HepG2 (cell line): ENCODE data around the gene MEGF6. TPM values are rescaled to one million over a fixed set of nuclear protein-coding genes. Genes with fewer than 3 reads are reported as not detected.

ENCODE experiments used
- ATAC-seq: fragments of 200-7000 bp; cut with Tn5 transposase; 3 replicates; pipeline ENCODE4 v1.9.1; 2020; ENCODE audit warnings: mild to moderate bottlenecking, moderate library complexity
- BruUV-seq: library from RNA; stranded (reverse); fragments of 400-500 nt; replicated peaks from 2 replicates; lab custom pipeline; 2021; lab: Mats Ljungman, UMichigan
- CTCF ChIA-PET: fragments of 300-600 bp; formaldehyde crosslinking; extraction: SDS; loops from one replicate; lab custom pipeline; 2021; ENCODE audit warnings: low total read pairs, inconsistent platforms, low intra/inter-chr PET ratio; lab: Yijun Ruan, JAX
- POLR2A ChIA-PET: fragments of 350-600 bp; sonication (Branson Sonifier 250); formaldehyde crosslinking; loops from one replicate; lab custom pipeline; 2020; ENCODE audit warnings: antibody characterized with exemption, inconsistent platforms; lab: Yijun Ruan, JAX
- DNase-seq: peaks from one replicate; pipeline ENCODE4 v3.0.0-alpha.2; 2015; ENCODE audit warnings: low spot score
- FAIRE-seq: peaks from 3 replicates; lab custom pipeline; 2011; peaks lifted over from hg19 to GRCh38; lab: Jason Lieb, UNC
- H2AFZ ChIP-seq: one replicate; pipeline ENCODE4 v1.6.1; 2011; ENCODE audit warnings: low read length, inconsistent platforms
- H3K27ac ChIP-seq: fragments of 300-600 bp; 3 replicates; pipeline ENCODE4 v1.8.0; 2011; ENCODE audit warnings: mixed run types, mild to moderate bottlenecking, mixed read lengths, low read length, inconsistent platforms; ENCODE audit not compliant: insufficient read depth; ENCODE audit errors: extremely low read length
- H3K27me3 ChIP-seq, 2 experiments: fragments of 200-600 bp in 1 of 2; 2 replicates in 1 of 2; 3 replicates in 1 of 2; pipeline versions ENCODE4 v1.6.0 to v1.8.0; 2011; ENCODE audit warnings: low read length in 2 of 2, mild to moderate bottlenecking in 2 of 2, moderate library complexity in 2 of 2, inconsistent platforms in 1 of 2; ENCODE audit not compliant: insufficient read depth in 2 of 2, control insufficient read depth in 1 of 2
- H3K36me3 ChIP-seq, 2 experiments: fragments of 200-600 bp in 1 of 2; replicated peaks in 1 of 2; 2 replicates in 1 of 2; 3 replicates in 1 of 2; pipeline versions ENCODE4 v1.5.1 to v1.8.0; 2011; ENCODE audit warnings: low read length in 2 of 2, inconsistent platforms in 1 of 2; ENCODE audit not compliant: insufficient read depth in 2 of 2, control insufficient read depth in 1 of 2
- H3K4me1 ChIP-seq: 2 replicates; pipeline ENCODE4 v1.5.1; 2012; ENCODE audit warnings: low read length, inconsistent platforms; ENCODE audit not compliant: insufficient read depth
- H3K4me2 ChIP-seq: 2 replicates; pipeline ENCODE4 v1.6.0; 2011; ENCODE audit warnings: low read depth, low read length, inconsistent platforms
- H3K4me3 ChIP-seq, 3 experiments: fragments of 200-600 bp in 1 of 3; sonication (generic), shearing (Covaris generic) in 1 of 3; replicated peaks in 1 of 3; 2 replicates each; pipeline ENCODE4 v1.5.1; 2011 to 2016; ENCODE audit warnings: low read length in 3 of 3, inconsistent platforms in 2 of 3, low read depth in 2 of 3, mild to moderate bottlenecking in 2 of 3, control low read depth in 1 of 3, mixed read lengths in 1 of 3; ENCODE audit not compliant: insufficient read depth in 1 of 3
- H3K79me2 ChIP-seq: one replicate; pipeline ENCODE4 v1.6.1; 2011; ENCODE audit warnings: low read length, inconsistent platforms; ENCODE audit not compliant: insufficient read depth
- H3K9ac ChIP-seq: 2 replicates; pipeline ENCODE4 v1.6.0; 2011; ENCODE audit warnings: mild to moderate bottlenecking, low read depth, low read length, inconsistent platforms; ENCODE audit not compliant: insufficient read depth
- H3K9me3 ChIP-seq: 2 replicates; pipeline ENCODE4 v1.5.1; 2012; ENCODE audit warnings: mild to moderate bottlenecking, low read length
- H4K20me1 ChIP-seq: 2 replicates; pipeline ENCODE4 v1.6.0; 2011; ENCODE audit warnings: inconsistent platforms, mild to moderate bottlenecking, low read length, moderate library complexity; ENCODE audit not compliant: insufficient read depth
- CC2D1A ChIP-seq: sonication (generic); formaldehyde crosslinking; IDR thresholded peaks from 2 replicates; pipeline ENCODE4 v1.8.1; 2023; ENCODE audit warnings: mild to moderate bottlenecking, missing genetic modification reagents
- EZH2 ChIP-seq: conservative IDR thresholded peaks from 2 replicates; pipeline ENCODE4 v1.6.1; 2012; ENCODE audit warnings: mild to moderate bottlenecking, low read depth, low read length, moderate library complexity
- FOXO1 ChIP-seq: sonication (generic); formaldehyde crosslinking; IDR thresholded peaks from 2 replicates; pipeline ENCODE4 v1.4.0; 2020; ENCODE audit warnings: missing genetic modification reagents
- PLSCR1 ChIP-seq: sonication (generic); formaldehyde crosslinking; IDR thresholded peaks from 2 replicates; pipeline ENCODE4 v1.5.0; 2020; ENCODE audit warnings: missing genetic modification reagents, mild to moderate bottlenecking, borderline replicate concordance
- SMARCC2 ChIP-seq: fragments of 450-650 bp; IDR thresholded peaks from 2 replicates; pipeline ENCODE4 v1.6.1; 2017; ENCODE audit warnings: antibody characterized with exemption, mild to moderate bottlenecking
- TRIM22 ChIP-seq: fragments of 450-650 bp; IDR thresholded peaks from 2 replicates; pipeline ENCODE4 v1.6.1; 2017
- YEATS2 ChIP-seq: sonication (generic); formaldehyde crosslinking; IDR thresholded peaks from 2 replicates; pipeline ENCODE4 v1.4.0; 2020; ENCODE audit warnings: missing genetic modification reagents, borderline replicate concordance
- ZNF263 ChIP-seq: sonication (generic); formaldehyde crosslinking; IDR thresholded peaks from 2 replicates; pipeline ENCODE4 v1.4.0; 2020; ENCODE audit warnings: missing genetic modification reagents
- ZNF280B ChIP-seq: sonication (generic); formaldehyde crosslinking; IDR thresholded peaks from 2 replicates; pipeline ENCODE4 v1.5.0; 2020; ENCODE audit warnings: missing genetic modification reagents, mild to moderate bottlenecking, borderline replicate concordance
- ZNF367 ChIP-seq: sonication (generic); formaldehyde crosslinking; IDR thresholded peaks from 2 replicates; pipeline ENCODE4 v1.4.0; 2020; ENCODE audit warnings: missing genetic modification reagents, borderline replicate concordance
- ZNF546 ChIP-seq: sonication (generic); formaldehyde crosslinking; conservative IDR thresholded peaks from 2 replicates; pipeline ENCODE4 v1.8.1; 2023; ENCODE audit warnings: mild to moderate bottlenecking, missing genetic modification reagents
- ZSCAN29 ChIP-seq: sonication (generic); formaldehyde crosslinking; conservative IDR thresholded peaks from 2 replicates; pipeline ENCODE4 v1.4.0; 2020; ENCODE audit warnings: mild to moderate bottlenecking, missing genetic modification reagents
- ZZZ3 ChIP-seq: sonication (generic); formaldehyde crosslinking; IDR thresholded peaks from 2 replicates; pipeline ENCODE4 v1.4.0; 2020; ENCODE audit warnings: missing genetic modification reagents, mild to moderate bottlenecking, borderline replicate concordance
- WGBS: methylation state at CpG from one replicate; pipeline ENCODE4 v1.1.6; 2017; ENCODE audit warnings: low lambda C conversion rate; 5-methylcytosine and 5-hydroxymethylcytosine counted together
- in situ Hi-C: cut with HindIII; loops from 2 replicates; pipeline ENCODE4 v1.10.0; 2017; ENCODE audit warnings: low pct_unique_long_range_greater_than_20kb; ENCODE audit not compliant: extremely low pct_ligation_motif_present
- intact Hi-C: fragments of 100-400 bp; cut with micrococcal nuclease; formaldehyde crosslinking; loops from one replicate; pipeline ENCODE4 v1.10.0; 2022; ENCODE audit not compliant: unreplicated experiment
- polyA plus RNA-seq, 8 experiments: library from polyadenylated mRNA; depleted of rRNA in 3 of 8; stranded (reverse) in 7 of 8; unstranded in 1 of 8; fragments of >200 nt; fragmentation: Illumina TruSeq in 4 of 8; extraction: Trizol in 4 of 8; gene quantifications; 2 replicates each; pipeline versions ENCODE4 v1.2.1 to v1.2.3, GENCODE V29; 2011 to 2016; ENCODE audit warnings: low read depth in 4 of 8, missing spikeins in 1 of 8, mixed read lengths in 1 of 8; ENCODE audit not compliant: insufficient read depth in 1 of 8
- total RNA-seq, 5 experiments: library from RNA; depleted of rRNA; stranded (reverse); fragments of >200 nt; fragmentation: Illumina TruSeq; extraction: Trizol; gene quantifications; 2 replicates each; pipeline ENCODE4 v1.2.3, GENCODE V29; 2016; ENCODE audit warnings: low read depth in 1 of 5

MEGF6 gene
- total and polyA plus RNA-seq, 2 of the 13 experiments (the other 11 are each of a cell fraction or from before 2014, with no cell fraction given), result 1.9 TPM

GRCh38 chr1:3462356-3463012, 148.8 kb downstream of the MEGF6 start (continued):
- no peak for TF ChIP-seq ZNF280B (CRISPR knock-in tag)
- TF ChIP-seq, all 625 proteins: peak for 1

GRCh38 chr1:3461934-3462275, 149.4 kb downstream of the MEGF6 start:
- CTCF ChIA-PET, result interaction anchor here (0.7 kb wide), 1 partner anchor 22 kb away, joined by 3 read pairs; no protein-coding TSS in a partner anchor
- 98% methylated on average over 10 of the region's 13 CpGs for WGBS
- TF ChIP-seq CC2D1A (CRISPR knock-in tag), result no peak
- no peak for TF ChIP-seq SMARCC2
- no peak for TF ChIP-seq EZH2
- no peak for TF ChIP-seq FOXO1 (CRISPR knock-in tag)
- no peak for TF ChIP-seq ZZZ3 (CRISPR knock-in tag)
- no peak for TF ChIP-seq TRIM22
- no peak for TF ChIP-seq PLSCR1 (CRISPR knock-in tag)
- TF ChIP-seq ZSCAN29 (CRISPR knock-in tag), result no peak
- TF ChIP-seq ZNF367 (CRISPR knock-in tag), result no peak
- TF ChIP-seq ZNF263 (CRISPR knock-in tag), result no peak
- no peak for TF ChIP-seq YEATS2 (CRISPR knock-in tag)
- no peak for TF ChIP-seq ZNF280B (CRISPR knock-in tag)
- TF ChIP-seq ZNF546 (CRISPR knock-in tag), result no peak
- no TSS peak for BruUV-seq
- POLR2A ChIA-PET, result interaction anchor here (11.4 kb wide), 1 partner anchor 10 kb away, joined by 282 read pairs; no protein-coding TSS in a partner anchor
- FAIRE-seq (no peak), ATAC-seq (no peak), DNase-seq (no peak)
- Histone ChIP-seq H3K27ac (peak overlapping the region; percentile 98), H2AFZ (no peak overlapping the region), H3K4me2 (no peak overlapping the region), H3K4me3 (no peak overlapping the region), H3K9ac (no peak overlapping the region), H3K36me3 (peaks cover 0 to 8% of the 10 kb centered on the region in 2 experiments; a peak in 4 of 5 replicates), H3K27me3 (no peaks in the 10 kb centered on the region), H4K20me1 (no peaks in the 10 kb centered on the region), H3K79me2 (peaks cover 30% of the 10 kb centered on the region), H3K4me1 (peaks cover 48% of the 10 kb centered on the region), H3K9me3 (no peaks in the 10 kb centered on the region)
- in situ Hi-C loops (no loop called here), intact Hi-C loops (no loop called here)
